GM12801 (cell line): ENCODE data around the gene SERINC2.
A peak's percentile ranks its signal among the peaks of the same experiment; 100 is the strongest.

ENCODE experiments used
- TF ChIP-seq, protein P1 (sequence below): IDR thresholded peaks from one replicate; pipeline ENCODE4 v1.5.1; 2011; ENCODE audit warnings: control low read depth; ENCODE audit not compliant: insufficient read length; ENCODE audit errors: extremely low read depth

The SERINC2 gene

GRCh38 chr1:31420716-31421115 lies 7.7 kb downstream of the SERINC2 start:
- TF ChIP-seq, protein P1, sequence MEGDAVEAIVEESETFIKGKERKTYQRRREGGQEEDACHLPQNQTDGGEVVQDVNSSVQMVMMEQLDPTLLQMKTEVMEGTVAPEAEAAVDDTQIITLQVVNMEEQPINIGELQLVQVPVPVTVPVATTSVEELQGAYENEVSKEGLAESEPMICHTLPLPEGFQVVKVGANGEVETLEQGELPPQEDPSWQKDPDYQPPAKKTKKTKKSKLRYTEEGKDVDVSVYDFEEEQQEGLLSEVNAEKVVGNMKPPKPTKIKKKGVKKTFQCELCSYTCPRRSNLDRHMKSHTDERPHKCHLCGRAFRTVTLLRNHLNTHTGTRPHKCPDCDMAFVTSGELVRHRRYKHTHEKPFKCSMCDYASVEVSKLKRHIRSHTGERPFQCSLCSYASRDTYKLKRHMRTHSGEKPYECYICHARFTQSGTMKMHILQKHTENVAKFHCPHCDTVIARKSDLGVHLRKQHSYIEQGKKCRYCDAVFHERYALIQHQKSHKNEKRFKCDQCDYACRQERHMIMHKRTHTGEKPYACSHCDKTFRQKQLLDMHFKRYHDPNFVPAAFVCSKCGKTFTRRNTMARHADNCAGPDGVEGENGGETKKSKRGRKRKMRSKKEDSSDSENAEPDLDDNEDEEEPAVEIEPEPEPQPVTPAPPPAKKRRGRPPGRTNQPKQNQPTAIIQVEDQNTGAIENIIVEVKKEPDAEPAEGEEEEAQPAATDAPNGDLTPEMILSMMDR, result no peak

- TF ChIP-seq, protein P1, result no peak
Measured at GRCh38 chr1:31421371-31422040, 8.5 kb downstream of the SERINC2 start.

DNA sequence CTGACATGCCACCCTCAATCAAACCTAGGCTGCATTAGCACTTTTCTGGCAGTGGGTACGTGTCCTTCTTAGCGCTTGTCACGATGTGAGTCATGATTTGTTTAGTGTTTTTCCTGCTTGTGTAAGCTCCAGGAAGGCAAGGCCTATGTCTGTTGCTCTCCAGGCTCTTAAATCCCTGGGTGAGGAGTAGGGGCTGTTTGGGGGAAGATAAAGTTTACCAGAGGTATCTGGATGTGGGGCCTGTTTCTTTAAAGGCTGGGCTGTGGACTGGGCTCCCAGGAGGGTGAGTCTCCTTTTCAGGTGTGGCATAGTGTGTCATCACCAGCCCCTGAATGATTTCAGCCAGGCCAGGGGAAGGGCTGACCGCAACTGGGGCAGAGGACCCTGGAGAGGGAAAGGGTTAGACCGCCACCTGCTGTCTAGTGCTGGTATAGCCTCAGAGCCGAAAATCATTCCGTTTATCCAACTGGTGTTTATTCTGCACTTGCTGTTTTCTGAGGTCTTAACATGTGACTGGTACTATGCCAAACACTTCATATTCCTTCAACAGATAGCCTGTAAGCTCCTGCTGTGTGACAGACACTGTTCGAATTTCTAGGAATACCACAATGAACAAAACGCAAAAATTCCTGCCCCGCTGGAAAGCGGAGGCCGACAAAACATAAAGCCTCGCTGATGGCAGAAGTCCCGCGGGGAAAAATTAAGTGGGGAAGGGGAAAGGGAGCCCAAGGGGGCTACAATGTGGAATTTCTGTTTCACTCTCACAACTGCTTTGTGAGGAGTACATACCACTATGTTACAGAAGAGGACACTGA lies 9.7 kb downstream of the SERINC2 start:
- TF ChIP-seq, protein P1, result peak; percentile 88

GRCh38 chr1:31423418-31423947 lies 10.5 kb downstream of the SERINC2 start:
- TF ChIP-seq, protein P1, result no peak

DNA sequence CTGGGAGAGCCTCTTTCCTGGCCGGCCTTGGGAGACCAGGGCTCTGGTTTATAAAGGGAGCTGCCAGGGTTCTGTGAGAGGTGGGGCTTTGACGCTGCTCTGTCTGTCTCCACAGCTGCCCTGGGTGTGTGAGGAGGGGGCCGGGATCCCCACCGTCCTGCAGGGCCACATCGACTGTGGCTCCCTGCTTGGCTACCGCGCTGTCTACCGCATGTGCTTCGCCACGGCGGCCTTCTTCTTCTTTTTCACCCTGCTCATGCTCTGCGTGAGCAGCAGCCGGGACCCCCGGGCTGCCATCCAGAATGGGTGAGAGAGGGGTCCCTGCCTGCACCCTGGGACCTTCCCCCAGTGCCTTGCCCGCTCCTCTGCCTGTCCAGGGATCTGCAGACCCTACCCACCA lies 11.6 kb downstream of the SERINC2 start:
- TF ChIP-seq, protein P1, result no peak

- TF ChIP-seq, protein P1, result no peak
Measured at GRCh38 chr1:31425301-31426081, 12.5 kb downstream of the SERINC2 start.

DNA sequence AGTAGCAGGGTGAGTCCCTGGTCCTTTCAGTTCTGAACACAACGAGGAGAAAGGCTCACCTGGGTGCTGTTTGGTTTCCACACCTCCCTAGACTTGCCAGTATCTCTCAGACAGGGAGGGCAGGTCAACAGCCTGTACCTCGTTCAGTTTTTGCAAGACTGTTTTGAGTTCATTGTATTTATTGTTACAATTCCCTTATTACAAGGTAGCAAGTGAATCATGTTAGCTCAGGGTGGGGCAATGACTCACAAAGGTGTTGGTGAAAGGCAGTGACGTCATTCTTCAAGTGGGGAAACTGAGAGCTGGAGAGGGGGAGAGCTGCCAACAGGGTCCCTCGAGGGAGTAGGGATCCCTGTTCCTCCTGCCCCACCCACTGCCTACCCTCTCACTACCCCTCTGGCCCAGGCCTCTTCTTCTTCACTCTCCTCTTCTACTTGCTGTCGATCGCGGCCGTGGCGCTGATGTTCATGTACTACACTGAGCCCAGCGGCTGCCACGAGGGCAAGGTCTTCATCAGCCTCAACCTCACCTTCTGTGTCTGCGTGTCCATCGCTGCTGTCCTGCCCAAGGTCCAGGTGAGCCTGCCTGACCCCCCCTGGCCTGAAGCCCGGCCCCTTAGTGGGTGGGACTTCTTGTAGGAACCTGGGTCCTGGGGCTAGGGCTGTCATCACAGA lies 13.4 kb downstream of the SERINC2 start:
- TF ChIP-seq, protein P1, result no peak
